H1 (cell line): Measurements from ENCODE around the gene FHL2. TPM values are rescaled to one million over a fixed set of nuclear protein-coding genes. Genes with fewer than 3 reads are reported as not detected.

ENCODE experiments used
- JUN ChIP-seq: IDR thresholded peaks from 2 replicates; pipeline ENCODE4 v1.6.1; 2011; ENCODE audit warnings: low read depth, mild to moderate bottlenecking, improper control_type of control experiment, low read length
- SP2 ChIP-seq: IDR thresholded peaks from 2 replicates; pipeline ENCODE4 v1.6.1; 2012; ENCODE audit warnings: mild to moderate bottlenecking, low read length, inconsistent platforms
- TAF1 ChIP-seq: IDR thresholded peaks from 2 replicates; pipeline ENCODE4 v1.6.1; 2011; ENCODE audit warnings: mild to moderate bottlenecking, low read depth, low read length
- TBP ChIP-seq: IDR thresholded peaks from 2 replicates; pipeline ENCODE4 v1.6.1; 2011; ENCODE audit warnings: low read depth, low read length, improper control_type of control experiment
- polyA plus RNA-seq, 7 experiments: library from polyadenylated mRNA; depleted of rRNA in 3 of 7; stranded (reverse) in 5 of 7; unstranded in 2 of 7; fragments of >200 nt in 5 of 7; fragments of 200-250 nt in 2 of 7; gene quantifications; 1 replicate in 5 of 7; 2 replicates in 1 of 7; 4 replicates in 1 of 7; pipeline versions ENCODE4 v1.2.1 to v1.2.3, GENCODE V29; 2011 to 2013; ENCODE audit warnings: missing spikeins in 2 of 7, mixed read lengths in 2 of 7
- total RNA-seq: library from RNA; stranded (reverse); fragmentation: NEBNext Ultra II Directional; extraction: Animal tissue kit (Norgen Biotek cat#: 25700); gene quantifications from 2 replicates; pipeline ENCODE4 v1.2.1, GENCODE V29; 2021

Gene FHL2
- total and polyA plus RNA-seq, 2 of the 8 experiments (the other 6 are each of a cell fraction or from before 2014, with no cell fraction given) = 33.2 to 64.3 TPM

DNA sequence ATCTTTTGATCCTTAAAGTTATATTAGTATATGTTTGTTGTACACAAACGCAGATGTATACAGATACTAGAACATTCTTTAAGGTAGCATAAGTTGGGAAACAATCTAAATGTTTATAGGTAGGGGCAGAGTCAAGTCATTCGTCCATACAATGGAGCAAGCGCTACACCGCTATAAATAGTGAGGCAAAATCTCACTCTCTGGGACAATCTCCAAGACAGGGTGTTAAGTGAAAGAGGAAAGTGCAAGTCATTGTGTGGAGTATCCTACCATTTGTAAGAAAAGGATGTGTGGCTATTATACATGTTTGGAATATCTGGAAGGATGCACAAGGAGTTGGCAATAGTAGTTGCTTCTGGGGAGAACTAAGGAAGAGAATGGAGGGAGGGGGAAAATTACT lies 16.2 kb upstream of the FHL2 start (continued):
- TF ChIP-seq TBP = no peak
- no peak for TF ChIP-seq TAF1
- TF ChIP-seq SP2 = no peak
- TF ChIP-seq JUN = no peak
